Heart left ventricle (tissue), 16 donors: ENCODE results near the gene PRR16. TPM values are rescaled to one million over a fixed set of nuclear protein-coding genes. Genes with fewer than 3 reads are reported as not detected.

Source experiments
- ATAC-seq, 4 donors: fragments of 200-7000 bp; cut with Tn5 transposase; one replicate each; pipeline ENCODE4 v1.9.1; 2020 to 2022; ENCODE audit warnings: moderate library complexity in 4 of 4, mild to moderate bottlenecking in 3 of 4, moderate number of reproducible peaks in 1 of 4
- DNase-seq, 5 donors: peaks; one replicate each; pipeline ENCODE4 v3.0.0-alpha.2; 2020
- H3K27ac ChIP-seq, 12 donors: fragments of 200-600 bp; sonication (generic) in 4 of 12; one replicate each; pipeline versions ENCODE4 v1.5.0 to v1.8.0; 2016 to 2022; ENCODE audit warnings: mild to moderate bottlenecking in 2 of 12
- H3K27me3 ChIP-seq, 9 donors: fragments of 200-600 bp; sonication (generic) in 2 of 9; one replicate each; pipeline versions ENCODE4 v1.5.1 to v1.8.0; 2016 to 2022; ENCODE audit warnings: mild to moderate bottlenecking in 3 of 9
- H3K36me3 ChIP-seq, 9 donors: fragments of 200-600 bp; sonication (generic) in 2 of 9; one replicate each; pipeline versions ENCODE4 v1.5.0 to v1.8.0; 2018 to 2022; ENCODE audit warnings: mild to moderate bottlenecking in 2 of 9
- H3K4me1 ChIP-seq, 12 donors: fragments of 200-600 bp; sonication (generic) in 4 of 12; one replicate each; pipeline versions ENCODE4 v1.5.0 to v1.8.0; 2016 to 2022; ENCODE audit warnings: mild to moderate bottlenecking in 3 of 12
- H3K4me3 ChIP-seq, 12 donors: fragments of 200-600 bp; sonication (generic) in 4 of 12; one replicate each; pipeline versions ENCODE4 v1.5.0 to v1.8.0; 2017 to 2022; ENCODE audit warnings: mild to moderate bottlenecking in 9 of 12, moderate library complexity in 4 of 12
- H3K9me3 ChIP-seq, 12 donors: fragments of 200-600 bp; sonication (generic) in 4 of 12; one replicate each; pipeline versions ENCODE4 v1.5.0 to v1.8.0; 2016 to 2022; ENCODE audit warnings: mild to moderate bottlenecking in 1 of 12
- POLR2A ChIP-seq, 2 donors: fragments of 450-650 bp; IDR thresholded peaks; one replicate each; pipeline ENCODE4 v1.6.1; 2017; ENCODE audit warnings: antibody characterized with exemption in 2 of 2, mild to moderate bottlenecking in 2 of 2, moderate library complexity in 2 of 2
- WGBS, 4 donors: extraction: QIAGEN DNeasy Blood & Tissue Kit in 2 of 4; methylation state at CpG; one replicate each; pipeline versions ENCODE4 v1.1.5 to v1.1.7; 2013 to 2018; 5-methylcytosine and 5-hydroxymethylcytosine counted together
- intact Hi-C, 10 donors: fragments of 100-400 bp; cut with DNase I; formaldehyde crosslinking; loops; one replicate each; pipeline versions ENCODE4 v1.11.1 to v1.14.2; 2022
- polyA plus RNA-seq, 2 donors: library from polyadenylated mRNA; stranded (reverse); fragments of 200-250 nt; gene quantifications; one replicate each; pipeline ENCODE4 v1.2.3, GENCODE V29; 2013
- total RNA-seq, 9 donors: library from RNA; depleted of rRNA in 2 of 9; stranded (reverse); fragments of >200 nt in 2 of 9; fragmentation: NEBNext Ultra II Directional in 3 of 9; extraction: Animal tissue kit (Norgen Biotek cat#: 25700) in 3 of 9; gene quantifications; one replicate each; pipeline versions ENCODE4 v1.1.0 to v1.2.4, GENCODE V29; 2016 to 2023
- TF ChIP-seq, protein P1 (sequence below), 12 donors: fragments of 200-600 bp; sonication (generic) in 4 of 12; IDR thresholded peaks; one replicate each; pipeline versions ENCODE4 v1.5.0 to v1.8.0; 2018 to 2022; ENCODE audit warnings: antibody characterized with exemption in 12 of 12, mild to moderate bottlenecking in 5 of 12
- donor health status: ischemic (EF 13 %, LVEDD 7.1; RV severe dilation, severe dysfunction).
- donor health status: healthy with polysubstance abuse.
- donor health status: DM: no; HTN: yes; CAD: no.
- donor health status: DM: no; HTN: no; CAD: no.
- donor health status: ischemic (EF 25% LVEDD 6.9; RV normal size, moderate dysfunction).
- donor health status: ischemic (EF 25% LVEDD 5.7; RV mildly dilated, moderate dysfunction).
- donor health status: healthy.
- donor health status: DM: yes; HTN: yes; CAD: no.
- donor health status: ischemic (EF 35%, LVEDD 5.7; RV mildly dilated, moderate dysfunction).
- donor health status: nonischemic (EF 11% LVEDD 7.7; RV severe dilation, severe dysfunction).
- donor health status: DM: yes; HTN: yes; CAD: no.
- donor health status: PGD.
- donor health status: ischemic (EF 29% LVEDD 5.4; RV normal size, mild dysfunction).
- donor health status: nonischemic (EF 23%, LVEDD 6.1; RV moderate dilation, normal function).

The PRR16 gene
- total and polyA plus RNA-seq, 11 donors: 4.0 to 18.8 (median 8.3) TPM

DNA sequence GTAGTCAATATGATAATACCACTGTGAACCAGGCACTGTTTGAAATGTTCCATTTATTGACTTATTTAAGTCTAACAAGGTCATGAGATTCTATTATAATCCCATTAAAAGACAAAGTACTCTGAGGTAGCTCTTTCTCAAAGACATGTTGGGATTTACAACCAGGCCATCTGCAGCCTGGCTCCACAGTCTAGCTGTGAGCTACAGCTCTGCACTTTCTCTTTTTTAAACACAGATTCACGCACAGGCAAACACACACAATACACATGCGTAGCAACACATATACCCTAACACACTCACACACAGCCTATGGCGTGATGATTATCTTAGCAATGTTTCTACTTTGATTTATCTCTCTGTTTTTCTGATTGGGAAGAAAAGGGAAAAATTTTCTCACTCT, 174.3 kb downstream of the PRR16 start:
- WGBS, 4 donors: 55 to 67% (median 62%) methylated on average over 3 of the region's 3 CpGs

DNA sequence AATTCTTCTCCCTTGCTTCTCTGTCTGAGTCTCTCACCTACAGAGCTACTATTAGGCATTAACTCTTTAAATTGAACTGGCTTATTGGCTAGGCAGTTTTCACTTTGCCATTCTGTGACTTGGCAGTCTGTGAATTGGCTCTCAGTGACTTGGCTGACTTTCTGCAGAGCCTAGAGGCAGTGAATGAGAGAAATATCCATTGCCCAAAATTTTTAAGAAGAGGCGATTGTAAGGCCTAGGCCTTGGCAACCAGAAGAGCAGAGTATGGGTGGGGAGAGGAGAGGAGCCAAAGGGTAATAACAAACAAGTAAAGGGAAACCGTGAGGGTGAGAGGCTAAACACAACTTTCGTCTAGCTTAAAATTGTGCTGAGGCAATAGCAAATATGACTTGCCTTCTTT, 176.7 kb downstream of the PRR16 start:
- Histone ChIP-seq H3K27me3 (no peaks in the 10 kb centered on the region), H3K4me1 (no peaks in the 10 kb centered on the region), H3K4me3 (no peak overlapping the region), H3K9me3 (no peaks in the 10 kb centered on the region), H3K36me3 (no peaks in the 10 kb centered on the region), H3K27ac (no peak overlapping the region)
- DNase-seq (no peak), ATAC-seq (no peak)
- 77 to 84% (median 80%) methylated on average over 3 of the region's 3 CpGs for WGBS, 4 donors
- TF ChIP-seq, protein P1, sequence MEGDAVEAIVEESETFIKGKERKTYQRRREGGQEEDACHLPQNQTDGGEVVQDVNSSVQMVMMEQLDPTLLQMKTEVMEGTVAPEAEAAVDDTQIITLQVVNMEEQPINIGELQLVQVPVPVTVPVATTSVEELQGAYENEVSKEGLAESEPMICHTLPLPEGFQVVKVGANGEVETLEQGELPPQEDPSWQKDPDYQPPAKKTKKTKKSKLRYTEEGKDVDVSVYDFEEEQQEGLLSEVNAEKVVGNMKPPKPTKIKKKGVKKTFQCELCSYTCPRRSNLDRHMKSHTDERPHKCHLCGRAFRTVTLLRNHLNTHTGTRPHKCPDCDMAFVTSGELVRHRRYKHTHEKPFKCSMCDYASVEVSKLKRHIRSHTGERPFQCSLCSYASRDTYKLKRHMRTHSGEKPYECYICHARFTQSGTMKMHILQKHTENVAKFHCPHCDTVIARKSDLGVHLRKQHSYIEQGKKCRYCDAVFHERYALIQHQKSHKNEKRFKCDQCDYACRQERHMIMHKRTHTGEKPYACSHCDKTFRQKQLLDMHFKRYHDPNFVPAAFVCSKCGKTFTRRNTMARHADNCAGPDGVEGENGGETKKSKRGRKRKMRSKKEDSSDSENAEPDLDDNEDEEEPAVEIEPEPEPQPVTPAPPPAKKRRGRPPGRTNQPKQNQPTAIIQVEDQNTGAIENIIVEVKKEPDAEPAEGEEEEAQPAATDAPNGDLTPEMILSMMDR (IDR thresholded peaks at IDR 0.05): no peak
- TF ChIP-seq POLR2A (IDR thresholded peaks at IDR 0.05): no peak
- intact Hi-C loops: no loop called here

More for the DNA sequence above, 174.3 kb downstream of the PRR16 start:
- ATAC-seq: no peak
- no peaks in the 10 kb centered on the region for H3K9me3 ChIP-seq
- H3K4me3 ChIP-seq: no peak overlapping the region
- H3K27ac ChIP-seq: no peak overlapping the region
- DNase-seq: no peak
- TF ChIP-seq, protein P1 (IDR thresholded peaks at IDR 0.05): no peak
- no peak for TF ChIP-seq POLR2A (IDR thresholded peaks at IDR 0.05)
- no peaks in the 10 kb centered on the region for H3K4me1 ChIP-seq
- H3K36me3 ChIP-seq: no peaks in the 10 kb centered on the region
- intact Hi-C loops: no loop called here
- no peaks in the 10 kb centered on the region for H3K27me3 ChIP-seq

DNA sequence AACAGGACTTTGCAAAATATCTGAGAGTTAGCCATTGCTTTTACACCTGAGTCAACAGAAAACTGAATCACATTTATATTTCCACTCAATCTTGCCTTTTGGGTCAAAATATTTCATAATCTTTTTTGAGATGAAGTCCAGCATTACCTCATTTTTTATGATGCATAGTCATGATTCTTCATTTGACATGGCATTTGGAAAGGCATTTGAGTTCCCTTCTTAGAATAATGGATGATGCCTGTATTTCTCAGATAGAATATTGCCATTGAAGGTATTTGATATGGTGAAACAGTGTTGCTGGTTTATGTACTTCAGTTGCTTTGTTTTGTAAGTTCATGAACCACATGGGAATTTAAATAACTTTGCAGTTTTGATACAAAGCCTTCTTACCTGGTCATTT, 180.4 kb downstream of the PRR16 start:
- H3K9me3 ChIP-seq: no peaks in the 10 kb centered on the region
- ATAC-seq (no peak), DNase-seq (no peak)
- H3K4me3 ChIP-seq: no peak overlapping the region
- TF ChIP-seq, protein P1 (IDR thresholded peaks at IDR 0.05): no peak
- no peak for TF ChIP-seq POLR2A (IDR thresholded peaks at IDR 0.05)
- H3K36me3 ChIP-seq: no peaks in the 10 kb centered on the region
- H3K4me1 ChIP-seq: no peaks in the 10 kb centered on the region
- no peaks in the 10 kb centered on the region for H3K27me3 ChIP-seq
- no peak overlapping the region for H3K27ac ChIP-seq
- intact Hi-C loops: no loop called here

DNA sequence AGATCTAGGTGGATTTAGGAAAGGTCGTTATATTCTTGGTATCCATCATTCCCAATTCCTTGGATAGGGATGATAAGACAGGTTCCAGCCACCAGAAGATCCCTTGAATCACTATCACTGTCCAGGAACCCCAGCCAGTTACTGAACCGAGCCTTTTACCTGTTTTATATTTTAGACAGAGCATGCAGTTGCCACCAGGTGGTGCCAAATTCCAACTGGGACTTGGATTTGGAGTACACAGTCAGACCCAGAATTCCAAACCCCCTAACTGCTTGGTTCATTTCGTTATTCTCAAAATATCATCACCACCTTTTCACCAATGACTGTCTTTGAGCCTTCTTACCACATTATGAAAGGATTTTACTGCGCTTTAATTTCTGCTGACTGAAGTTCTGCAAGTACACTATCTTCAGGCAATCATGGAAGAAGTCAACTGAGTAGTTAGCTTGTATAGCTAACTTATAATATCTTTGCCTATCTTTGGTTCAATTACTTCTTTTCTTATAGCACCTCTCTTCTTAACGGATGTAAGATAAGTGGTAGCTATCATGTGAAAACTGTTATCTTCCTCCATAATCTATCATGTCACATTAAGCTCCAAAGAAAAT, 191.8 kb downstream of the PRR16 start:
- Histone ChIP-seq H3K4me1 (no peaks in the 10 kb centered on the region), H3K36me3 (no peaks in the 10 kb centered on the region), H3K9me3 (no peaks in the 10 kb centered on the region), H3K4me3 (no peak overlapping the region), H3K27me3 (no peaks in the 10 kb centered on the region), H3K27ac (no peak overlapping the region)
- intact Hi-C loops: no loop called here
- ATAC-seq (no peak), DNase-seq (no peak)
- TF ChIP-seq POLR2A (IDR thresholded peaks at IDR 0.05): no peak
- TF ChIP-seq, protein P1 (IDR thresholded peaks at IDR 0.05): peak in 9 of 12 donors; percentile 7 to 39 (median 34)
- 45 to 56% (median 47%) methylated on average over 5 of the region's 5 CpGs for WGBS, 4 donors
